Choroid plexus epithelial cell (primary cell): ENCODE results near the gene C6orf52.
A peak's percentile ranks its signal among the peaks of the same experiment; 100 is the strongest.

Experiments
- DNase-seq: peaks from one replicate; pipeline ENCODE4 v3.0.0-alpha.2; 2010; ENCODE audit warnings: low read depth
- H3K4me3 ChIP-seq: 2 replicates; pipeline ENCODE4 v1.5.1; 2011; ENCODE audit warnings: low read depth, mild to moderate bottlenecking, control low read depth, low read length, moderate library complexity
- TF ChIP-seq, protein P1 (sequence below): conservative IDR thresholded peaks from 2 replicates; pipeline ENCODE4 v1.5.1; 2011; ENCODE audit warnings: low read depth, mild to moderate bottlenecking, control low read depth, inconsistent platforms, low read length, moderate library complexity

Gene C6orf52

GRCh38 chr6:10695086-10695657 is 756 bp upstream of the C6orf52 start:
- TF ChIP-seq, protein P1, sequence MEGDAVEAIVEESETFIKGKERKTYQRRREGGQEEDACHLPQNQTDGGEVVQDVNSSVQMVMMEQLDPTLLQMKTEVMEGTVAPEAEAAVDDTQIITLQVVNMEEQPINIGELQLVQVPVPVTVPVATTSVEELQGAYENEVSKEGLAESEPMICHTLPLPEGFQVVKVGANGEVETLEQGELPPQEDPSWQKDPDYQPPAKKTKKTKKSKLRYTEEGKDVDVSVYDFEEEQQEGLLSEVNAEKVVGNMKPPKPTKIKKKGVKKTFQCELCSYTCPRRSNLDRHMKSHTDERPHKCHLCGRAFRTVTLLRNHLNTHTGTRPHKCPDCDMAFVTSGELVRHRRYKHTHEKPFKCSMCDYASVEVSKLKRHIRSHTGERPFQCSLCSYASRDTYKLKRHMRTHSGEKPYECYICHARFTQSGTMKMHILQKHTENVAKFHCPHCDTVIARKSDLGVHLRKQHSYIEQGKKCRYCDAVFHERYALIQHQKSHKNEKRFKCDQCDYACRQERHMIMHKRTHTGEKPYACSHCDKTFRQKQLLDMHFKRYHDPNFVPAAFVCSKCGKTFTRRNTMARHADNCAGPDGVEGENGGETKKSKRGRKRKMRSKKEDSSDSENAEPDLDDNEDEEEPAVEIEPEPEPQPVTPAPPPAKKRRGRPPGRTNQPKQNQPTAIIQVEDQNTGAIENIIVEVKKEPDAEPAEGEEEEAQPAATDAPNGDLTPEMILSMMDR: no peak
- H3K4me3 ChIP-seq: peak overlapping the region; percentile 98
- peak; percentile 9 for DNase-seq

DNA sequence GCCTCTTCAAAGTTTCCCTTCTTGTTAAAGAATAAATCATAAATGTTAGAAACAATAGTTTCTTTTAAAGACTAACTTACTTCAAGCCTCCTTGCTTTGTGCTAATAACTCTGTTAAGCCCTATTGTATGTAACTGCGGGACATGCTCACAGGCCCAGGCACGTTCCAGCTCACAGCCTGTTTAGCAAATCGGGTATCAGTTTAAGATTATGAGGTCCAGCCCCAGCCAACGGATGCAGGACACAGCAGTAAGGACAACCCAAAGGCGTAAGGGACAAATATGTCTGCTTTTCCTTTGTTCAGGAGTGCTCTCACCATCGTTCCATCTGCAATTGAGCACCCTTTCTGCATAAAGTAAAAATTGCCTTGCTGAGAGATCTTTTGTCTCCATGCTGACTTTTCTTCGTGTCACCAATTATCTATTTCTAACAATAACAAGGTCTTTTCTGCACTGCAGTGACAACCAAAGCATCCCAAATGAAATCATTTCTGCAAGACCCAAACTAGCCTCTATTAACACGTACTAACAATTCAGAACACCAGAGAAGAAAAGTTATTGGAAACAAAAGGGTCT is 1.4 kb downstream of the C6orf52 start:
- H3K4me3 ChIP-seq: peak overlapping the region; percentile 98

DNA sequence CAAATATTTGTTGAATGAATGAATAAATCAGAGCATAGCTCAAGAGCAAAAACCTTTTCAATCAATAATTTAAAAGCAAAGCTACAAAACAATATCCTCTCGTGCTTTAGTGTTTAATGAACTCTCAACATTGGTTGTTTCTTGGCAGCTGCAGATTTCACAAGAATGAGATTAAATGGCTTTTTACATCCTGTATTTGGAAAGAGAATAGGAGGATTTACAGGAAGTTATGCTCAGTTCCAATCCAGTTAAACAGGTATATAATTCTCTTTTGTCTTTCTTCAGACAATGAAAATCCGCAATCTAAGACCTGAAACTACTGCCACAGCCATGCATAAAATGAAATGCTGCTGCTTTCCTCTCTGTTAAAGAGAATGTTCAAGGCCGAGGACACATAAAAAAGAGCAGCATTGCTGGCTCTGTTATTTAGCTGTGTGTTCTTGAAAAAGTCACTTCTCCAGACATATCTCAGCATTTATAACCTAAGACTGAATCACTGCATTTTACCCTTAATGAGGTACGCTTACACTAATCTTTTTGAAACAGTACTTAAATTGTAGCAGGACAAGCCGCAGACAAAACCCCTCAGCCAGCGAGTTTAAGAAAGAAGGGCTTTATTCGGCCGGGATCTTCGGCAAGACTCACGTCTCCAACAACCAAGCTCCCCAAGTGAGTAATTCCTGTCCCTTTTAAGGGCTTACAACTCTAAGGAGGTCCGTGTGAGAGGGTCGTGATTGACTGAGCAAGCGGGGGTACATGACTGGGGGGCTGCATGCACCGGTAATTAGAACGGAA is 3.6 kb downstream of the C6orf52 start:
- DNase-seq: no peak
- TF ChIP-seq, protein P1: no peak
- no peak overlapping the region for H3K4me3 ChIP-seq

More for the DNA sequence above, 1.4 kb downstream of the C6orf52 start:
- TF ChIP-seq, protein P1: no peak
- DNase-seq: no peak

- TF ChIP-seq, protein P1: no peak
- DNase-seq: no peak
- H3K4me3 ChIP-seq: no peak overlapping the region
Measured at GRCh38 chr6:10687582-10687981, 6.8 kb downstream of the C6orf52 start.

GRCh38 chr6:10686901-10687300 is 7.5 kb downstream of the C6orf52 start:
- DNase-seq: no peak
- TF ChIP-seq, protein P1: no peak
- H3K4me3 ChIP-seq: no peak overlapping the region

- DNase-seq: no peak
Measured at GRCh38 chr6:10685092-10685915, 9.1 kb downstream of the C6orf52 start.

More at GRCh38 chr6:10685092-10685915, 9.1 kb downstream of the C6orf52 start:
- H3K4me3 ChIP-seq: no peak overlapping the region
- TF ChIP-seq, protein P1: no peak
